ENCODE results near the gene TRPC4AP.

GRCh38 chr20:34997131-34997561, 95.5 kb downstream of the TRPC4AP start:
- TF ChIP-seq CTCF (IDR thresholded peaks at IDR 0.05) (no peak), POLR2A (IDR thresholded peaks at IDR 0.05; ENCODE audit: low read length) (no peak), CHD4 (IDR thresholded peaks at IDR 0.05; ENCODE audit: borderline replicate concordance) (no peak), ELK1 (IDR thresholded peaks at IDR 0.05; ENCODE audit: low read depth, low read length) (no peak), ZFP36 (IDR thresholded peaks at IDR 0.05; ENCODE audit: borderline replicate concordance, partially characterized antibody) (no peak), MAX (IDR thresholded peaks at IDR 0.05) (no peak), MYC (IDR thresholded peaks at IDR 0.05; ENCODE audit: borderline replicate concordance, low read length) (no peak), KDM1A (IDR thresholded peaks at IDR 0.05; ENCODE audit: low read depth) (no peak), KDM5A (IDR thresholded peaks at IDR 0.05) (no peak), ESRRA (IDR thresholded peaks at IDR 0.05; ENCODE audit: borderline replicate concordance, low read length) (no peak)
- TF ChIP-seq, protein P1, sequence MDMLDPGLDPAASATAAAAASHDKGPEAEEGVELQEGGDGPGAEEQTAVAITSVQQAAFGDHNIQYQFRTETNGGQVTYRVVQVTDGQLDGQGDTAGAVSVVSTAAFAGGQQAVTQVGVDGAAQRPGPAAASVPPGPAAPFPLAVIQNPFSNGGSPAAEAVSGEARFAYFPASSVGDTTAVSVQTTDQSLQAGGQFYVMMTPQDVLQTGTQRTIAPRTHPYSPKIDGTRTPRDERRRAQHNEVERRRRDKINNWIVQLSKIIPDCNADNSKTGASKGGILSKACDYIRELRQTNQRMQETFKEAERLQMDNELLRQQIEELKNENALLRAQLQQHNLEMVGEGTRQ (IDR thresholded peaks at IDR 0.05), result no peak
- TF ChIP-seq, protein P2, sequence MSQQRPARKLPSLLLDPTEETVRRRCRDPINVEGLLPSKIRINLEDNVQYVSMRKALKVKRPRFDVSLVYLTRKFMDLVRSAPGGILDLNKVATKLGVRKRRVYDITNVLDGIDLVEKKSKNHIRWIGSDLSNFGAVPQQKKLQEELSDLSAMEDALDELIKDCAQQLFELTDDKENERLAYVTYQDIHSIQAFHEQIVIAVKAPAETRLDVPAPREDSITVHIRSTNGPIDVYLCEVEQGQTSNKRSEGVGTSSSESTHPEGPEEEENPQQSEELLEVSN (IDR thresholded peaks at IDR 0.05; ENCODE audit: borderline replicate concordance, low read depth), result no peak
